GM23248 (cell line): ENCODE measurements around the gene SEZ6L. TPM values are rescaled to one million over a fixed set of nuclear protein-coding genes. Genes with fewer than 3 reads are reported as not detected.

ENCODE experiments used
- DNase-seq: peaks from one replicate; pipeline ENCODE4 v3.0.0-alpha.2; 2015
- H2AFZ ChIP-seq: fragments of 200-600 bp; sonication (generic); 2 replicates; pipeline ENCODE4 v1.6.1; 2016; ENCODE audit warnings: antibody characterized with exemption
- H3F3A ChIP-seq: fragments of 200-600 bp; sonication (generic); 2 replicates; pipeline ENCODE4 v1.6.1; 2016; ENCODE audit warnings: mild to moderate bottlenecking, antibody characterized with exemption, mixed run types; ENCODE audit not compliant: insufficient read depth
- H3K27ac ChIP-seq: fragments of 200-600 bp; sonication (generic); 2 replicates; pipeline ENCODE4 v1.5.1; 2016; ENCODE audit warnings: mild to moderate bottlenecking
- H3K27me3 ChIP-seq: fragments of 200-600 bp; sonication (generic); replicated peaks from 2 replicates; pipeline ENCODE4 v1.6.1; 2016; ENCODE audit warnings: mild to moderate bottlenecking; ENCODE audit not compliant: insufficient read depth
- H3K36me3 ChIP-seq: fragments of 200-600 bp; sonication (generic); 2 replicates; pipeline ENCODE4 v1.6.1; 2016; ENCODE audit warnings: low read depth, mild to moderate bottlenecking
- H3K4me1 ChIP-seq: fragments of 200-600 bp; sonication (generic); 2 replicates; pipeline ENCODE4 v1.6.1; 2016; ENCODE audit warnings: mild to moderate bottlenecking; ENCODE audit not compliant: insufficient read depth
- H3K4me2 ChIP-seq: fragments of 200-600 bp; sonication (generic); one replicate; pipeline ENCODE4 v1.6.1; 2016; ENCODE audit warnings: mild to moderate bottlenecking; ENCODE audit not compliant: unreplicated experiment
- H3K4me3 ChIP-seq: fragments of 200-600 bp; sonication (generic); 2 replicates; pipeline ENCODE4 v1.5.1; 2016; ENCODE audit warnings: mild to moderate bottlenecking
- H3K79me2 ChIP-seq: fragments of 200-600 bp; sonication (generic); 2 replicates; pipeline ENCODE4 v1.6.1; 2016; ENCODE audit warnings: mild to moderate bottlenecking; ENCODE audit not compliant: insufficient read depth
- H3K9ac ChIP-seq: fragments of 200-600 bp; sonication (generic); 2 replicates; pipeline ENCODE4 v1.6.1; 2016; ENCODE audit warnings: mild to moderate bottlenecking
- H3K9me2 ChIP-seq: fragments of 200-600 bp; sonication (generic); 2 replicates; pipeline ENCODE4 v1.6.1; 2016; ENCODE audit warnings: mixed run types, mild to moderate bottlenecking, moderate library complexity; ENCODE audit not compliant: insufficient read depth
- H3K9me3 ChIP-seq: fragments of 200-600 bp; sonication (generic); one replicate; pipeline ENCODE4 v1.6.1; 2017; ENCODE audit warnings: low read depth
- H4K20me1 ChIP-seq: fragments of 200-600 bp; sonication (generic); 2 replicates; pipeline ENCODE4 v1.6.0; 2016; ENCODE audit not compliant: insufficient read depth
- EZH2 ChIP-seq: fragments of 200-600 bp; sonication (generic); IDR thresholded peaks from 2 replicates; pipeline ENCODE4 v1.6.1; 2018; ENCODE audit warnings: antibody characterized with exemption, mild to moderate bottlenecking; ENCODE audit not compliant: insufficient read depth, poor library complexity, severe bottlenecking
- EZH2phosphoT487 ChIP-seq: fragments of 200-600 bp; sonication (generic); IDR thresholded peaks from 2 replicates; pipeline ENCODE4 v1.6.1; 2018; ENCODE audit warnings: antibody characterized with exemption, moderate library complexity, mild to moderate bottlenecking, low read depth; ENCODE audit not compliant: insufficient read depth
- WGBS, 2 experiments: methylation state at CpG; one replicate each; pipeline ENCODE4 v1.1.6; 2015 to 2017; ENCODE audit warnings: low lambda C conversion rate in 2 of 2, low coverage in 1 of 2; ENCODE audit errors: missing lambda C conversion rate in 2 of 2; 5-methylcytosine and 5-hydroxymethylcytosine counted together
- in situ Hi-C: fragments of 300-500 bp; cut with MboI; formaldehyde crosslinking; loops from 2 replicates; pipeline ENCODE4 v1.15.0; 2020
- polyA plus RNA-seq: library from polyadenylated mRNA; unstranded; fragments of >200 nt; fragmentation: Nextera tagmentation; extraction: Ambion mirVana; gene quantifications from 2 replicates; pipeline ENCODE4 v1.2.1, GENCODE V29; 2016
- total RNA-seq: library from RNA; depleted of rRNA; stranded (reverse); fragments of >200 nt; shearing (Covaris generic); gene quantifications from 2 replicates; pipeline ENCODE4 v1.2.3, GENCODE V29; 2014

SEZ6L gene
- total and polyA plus RNA-seq, 2 experiments from 2014 or later, result under 0.01 to 0.18 TPM

GRCh38 chr22:26308467-26308866, 139.2 kb downstream of the SEZ6L start:
- DNase-seq, result no peak

GRCh38 chr22:26310616-26311015, 141.4 kb downstream of the SEZ6L start:
- Histone ChIP-seq H3F3A (no peaks in the 10 kb centered on the region), H3K27me3 (peaks cover 24% of the 10 kb centered on the region), H3K36me3 (no peaks in the 10 kb centered on the region), H3K9me3 (no peaks in the 10 kb centered on the region), H3K79me2 (no peaks in the 10 kb centered on the region), H3K4me1 (no peaks in the 10 kb centered on the region), H4K20me1 (no peaks in the 10 kb centered on the region), H3K27ac (no peak overlapping the region), H3K4me2 (no peak overlapping the region), H3K9me2 (no peaks in the 10 kb centered on the region), H3K9ac (no peak overlapping the region), H3K4me3 (no peak overlapping the region), H2AFZ (no peak overlapping the region)
- in situ Hi-C loops, result loop anchor here (25.0 kb wide), 1 partner anchor 98 kb away; no protein-coding TSS in a partner anchor
- TF ChIP-seq EZH2phosphoT487 (no peak), EZH2 (no peak)
- WGBS, 2 experiments, result 77 to 80% methylated on average over 13 of the region's 13 CpGs
- DNase-seq, result no peak

More at GRCh38 chr22:26308467-26308866, 139.2 kb downstream of the SEZ6L start:
- no peaks in the 10 kb centered on the region for H3K9me3 ChIP-seq
- no peak overlapping the region for H2AFZ ChIP-seq
- no peak overlapping the region for H3K9ac ChIP-seq
- 20 to 28% methylated on average over 3 of the region's 3 CpGs for WGBS, 2 experiments
- no peak overlapping the region for H3K27ac ChIP-seq
- no peaks in the 10 kb centered on the region for H3K79me2 ChIP-seq
- no peaks in the 10 kb centered on the region for H3K4me1 ChIP-seq
- H3K4me3 ChIP-seq, result no peak overlapping the region
- H3K36me3 ChIP-seq, result no peaks in the 10 kb centered on the region
- no peak overlapping the region for H3K4me2 ChIP-seq
- H3K9me2 ChIP-seq, result no peaks in the 10 kb centered on the region
- peaks cover 40% of the 10 kb centered on the region for H3K27me3 ChIP-seq
- in situ Hi-C loops, result loop anchor here (25.0 kb wide), 1 partner anchor 96 kb away; no protein-coding TSS in a partner anchor
- H3F3A ChIP-seq, result no peaks in the 10 kb centered on the region
- TF ChIP-seq EZH2phosphoT487 (no peak), EZH2 (no peak)
- H4K20me1 ChIP-seq, result no peaks in the 10 kb centered on the region

- Histone ChIP-seq H3K4me3 (no peak overlapping the region), H3K4me2 (no peak overlapping the region), H3K9me2 (no peaks in the 10 kb centered on the region), H3F3A (no peaks in the 10 kb centered on the region), H4K20me1 (no peaks in the 10 kb centered on the region), H3K9me3 (no peaks in the 10 kb centered on the region), H3K36me3 (no peaks in the 10 kb centered on the region), H3K4me1 (peaks cover 2% of the 10 kb centered on the region; the same call in 1 of the 2 replicates), H3K27ac (no peak overlapping the region), H3K9ac (no peak overlapping the region), H2AFZ (no peak overlapping the region), H3K27me3 (peaks cover 14% of the 10 kb centered on the region), H3K79me2 (no peaks in the 10 kb centered on the region)
- no peak for DNase-seq
- in situ Hi-C loops, result loop anchor here (25.0 kb wide), 1 partner anchor 101 kb away; no protein-coding TSS in a partner anchor
- WGBS, 2 experiments, result 30 to 37% methylated on average over 7 of the region's 7 CpGs
- TF ChIP-seq EZH2 (no peak), EZH2phosphoT487 (no peak)
These were observed 144.0 kb downstream of the SEZ6L start for GRCh38 chr22:26313291-26313690.

GRCh38 chr22:26314171-26314570, 144.9 kb downstream of the SEZ6L start:
- Histone ChIP-seq H3K36me3 (no peaks in the 10 kb centered on the region), H3K27me3 (peaks cover 11% of the 10 kb centered on the region; the same call in 1 of the 2 replicates), H3F3A (no peaks in the 10 kb centered on the region; the same call in 1 of the 2 replicates), H3K9me2 (no peaks in the 10 kb centered on the region), H3K9me3 (no peaks in the 10 kb centered on the region), H4K20me1 (no peaks in the 10 kb centered on the region), H3K79me2 (no peaks in the 10 kb centered on the region), H3K4me1 (peaks cover 10% of the 10 kb centered on the region), H2AFZ (no peak overlapping the region), H3K4me2 (no peak overlapping the region), H3K9ac (no peak overlapping the region), H3K4me3 (no peak overlapping the region), H3K27ac (no peak overlapping the region)
- in situ Hi-C loops, result loop anchor here (25.0 kb wide), 1 partner anchor 102 kb away; no protein-coding TSS in a partner anchor
- no peak for DNase-seq
- WGBS, 2 experiments, result 64 to 79% methylated on average over 2 of the region's 2 CpGs
- TF ChIP-seq EZH2, result no peak
- no peak for TF ChIP-seq EZH2phosphoT487
